Neural cell (in vitro differentiated cells): Measurements from ENCODE around the gene UFD1. TPM values are rescaled to one million over a fixed set of nuclear protein-coding genes. Genes with fewer than 3 reads are reported as not detected.

ENCODE experiments used
- H2AFZ ChIP-seq: fragments of 200-600, 300-800 bp; sonication (generic), shearing (Covaris generic); 2 replicates; pipeline ENCODE4 v1.6.0; 2014; ENCODE audit warnings: low read depth, mild to moderate bottlenecking, antibody characterized with exemption, low read length, moderate library complexity
- H3F3A ChIP-seq: fragments of 200-600 bp; shearing (Covaris generic); 2 replicates; pipeline ENCODE4 v1.6.1; 2016; ENCODE audit warnings: mild to moderate bottlenecking, moderate library complexity, mixed read lengths, antibody characterized with exemption, low read length; ENCODE audit not compliant: insufficient read depth, poor library complexity, severe bottlenecking
- H3K27ac ChIP-seq: fragments of 200-600, 300-800 bp; sonication (generic), shearing (Covaris generic); 2 replicates; pipeline ENCODE4 v1.5.1; 2014; ENCODE audit warnings: mild to moderate bottlenecking, low read length, moderate library complexity
- H3K27me3 ChIP-seq: fragments of 300-800, 200-600 bp; sonication (generic), shearing (Covaris generic); 2 replicates; pipeline ENCODE4 v1.6.0; 2014; ENCODE audit warnings: mild to moderate bottlenecking, low read depth, low read length, moderate library complexity; ENCODE audit not compliant: insufficient read depth
- H3K36me3 ChIP-seq: fragments of 300-800, 200-600 bp; sonication (generic), shearing (Covaris generic); 2 replicates; pipeline ENCODE4 v1.5.1; 2014; ENCODE audit warnings: mild to moderate bottlenecking, antibody characterized with exemption, low read length, moderate library complexity; ENCODE audit not compliant: insufficient read depth
- H3K4me2 ChIP-seq: fragments of 300-800, 200-600 bp; sonication (generic), shearing (Covaris generic); 2 replicates; pipeline ENCODE4 v1.6.0; 2014; ENCODE audit warnings: mild to moderate bottlenecking, low read length
- H3K4me3 ChIP-seq: fragments of 300-800, 200-600 bp; sonication (generic), shearing (Covaris generic); 2 replicates; pipeline ENCODE4 v1.5.1; 2014; ENCODE audit warnings: mild to moderate bottlenecking, low read length, moderate library complexity
- H3K79me2 ChIP-seq: fragments of 200-600 bp; shearing (Covaris generic); replicated peaks from 2 replicates; pipeline ENCODE4 v1.6.0; 2014; ENCODE audit warnings: mild to moderate bottlenecking, low read length, moderate library complexity; ENCODE audit not compliant: insufficient read depth
- H3K9ac ChIP-seq: fragments of 300-800, 200-600 bp; sonication (generic), shearing (Covaris generic); 2 replicates; pipeline ENCODE4 v1.6.1; 2016; ENCODE audit warnings: mild to moderate bottlenecking, low read length, mixed read lengths
- H3K9me2 ChIP-seq: fragments of 200-600 bp; shearing (Covaris generic); 2 replicates; pipeline ENCODE4 v1.6.1; 2016; ENCODE audit warnings: mild to moderate bottlenecking, low read length, mixed read lengths; ENCODE audit not compliant: insufficient read depth
- H3K9me3 ChIP-seq: fragments of 200-600, 300-800 bp; sonication (generic), shearing (Covaris generic); 2 replicates; pipeline ENCODE4 v1.6.1; 2016; ENCODE audit warnings: mild to moderate bottlenecking, mixed run types, low read length, moderate library complexity, mixed read lengths
- H4K20me1 ChIP-seq: fragments of 200-600 bp; shearing (Covaris generic); 2 replicates; pipeline ENCODE4 v1.6.1; 2016; ENCODE audit warnings: mild to moderate bottlenecking, mixed run types; ENCODE audit not compliant: insufficient read depth
- CTCF ChIP-seq: fragments of 450-650 bp; IDR thresholded peaks from 2 replicates; pipeline ENCODE4 v1.5.1; 2014; ENCODE audit warnings: antibody characterized with exemption, mild to moderate bottlenecking, moderate library complexity; ENCODE audit not compliant: poor library complexity, severe bottlenecking
- EP300 ChIP-seq: fragments of 450-650 bp; conservative IDR thresholded peaks from 2 replicates; pipeline ENCODE4 v1.6.1; 2014; ENCODE audit warnings: antibody characterized with exemption, mild to moderate bottlenecking, moderate library complexity; ENCODE audit not compliant: poor library complexity, severe bottlenecking
- EZH2 ChIP-seq: fragments of 200-600, 300-800 bp; shearing (Covaris generic), sonication (generic); IDR thresholded peaks from 2 replicates; pipeline ENCODE4 v1.6.1; 2014; ENCODE audit warnings: antibody characterized with exemption, low read length, borderline replicate concordance, mild to moderate bottlenecking; ENCODE audit not compliant: insufficient read depth, poor library complexity, severe bottlenecking
- MXI1 ChIP-seq: fragments of 450-650 bp; conservative IDR thresholded peaks from 2 replicates; pipeline ENCODE4 v1.6.1; 2014; ENCODE audit warnings: antibody characterized with exemption, mild to moderate bottlenecking; ENCODE audit not compliant: poor library complexity, severe bottlenecking
- POLR2AphosphoS5 ChIP-seq: IDR thresholded peaks from 2 replicates; pipeline ENCODE4 v1.6.1; 2012
- RAD21 ChIP-seq: fragments of 450-650 bp; conservative IDR thresholded peaks from 2 replicates; pipeline ENCODE4 v1.6.1; 2014; ENCODE audit warnings: antibody characterized with exemption, mild to moderate bottlenecking, moderate library complexity
- SMC3 ChIP-seq: fragments of 450-650 bp; conservative IDR thresholded peaks from 2 replicates; pipeline ENCODE4 v1.6.1; 2014; ENCODE audit warnings: antibody characterized with exemption, mild to moderate bottlenecking, moderate library complexity; ENCODE audit not compliant: poor library complexity
- TAF1 ChIP-seq: IDR thresholded peaks from 2 replicates; pipeline ENCODE4 v1.6.1; 2012; ENCODE audit warnings: low read depth
- polyA plus RNA-seq: library from polyadenylated mRNA; depleted of rRNA; stranded (reverse); fragments of >200 nt; gene quantifications from 2 replicates; pipeline ENCODE4 v1.2.3, GENCODE V29; 2014
- TF ChIP-seq, protein P1 (sequence below): IDR thresholded peaks from 2 replicates; pipeline ENCODE4 v1.6.1; 2012; ENCODE audit warnings: borderline replicate concordance

The UFD1 gene
- polyA plus RNA-seq, 1 donor from 2014 or later: 56.9 TPM

DNA sequence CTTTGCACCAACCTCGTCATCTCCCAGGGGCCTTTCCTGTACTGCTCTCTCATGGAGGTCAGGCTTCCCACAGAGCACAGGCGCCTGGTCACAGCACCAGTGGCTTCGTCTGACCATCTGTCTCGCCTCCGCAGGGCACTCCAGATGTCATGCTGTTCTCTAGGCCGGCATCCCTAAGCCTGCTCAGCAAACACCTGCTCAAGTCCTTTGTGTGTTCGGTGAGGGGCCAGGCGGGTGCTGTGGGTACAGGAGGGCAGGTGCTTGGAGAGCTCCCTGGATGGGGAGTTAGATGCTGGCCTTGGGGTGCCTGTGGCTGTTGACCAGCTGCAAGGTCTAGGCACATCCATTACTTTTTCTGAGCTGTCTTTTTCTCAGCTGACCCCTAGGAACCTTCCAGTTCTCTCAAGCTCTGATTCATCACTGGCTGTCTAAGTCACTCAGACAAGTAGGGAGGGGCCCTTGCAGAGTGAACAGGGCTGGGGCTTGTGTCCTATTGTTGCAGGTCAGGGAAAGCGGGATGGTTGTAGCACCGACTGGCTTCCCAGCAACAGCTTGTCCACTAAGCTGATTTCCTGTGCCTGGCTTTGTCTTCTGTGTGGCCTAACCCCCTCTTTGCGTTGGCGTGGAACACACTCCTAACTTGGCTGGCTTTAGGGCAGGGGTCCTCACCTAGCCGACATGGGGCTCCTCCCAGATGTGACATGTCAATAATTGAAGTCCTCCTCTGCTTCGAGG, 36.0 kb upstream of the UFD1 start:
- Histone ChIP-seq H3K9ac (no peak overlapping the region), H3K27me3 (no peaks in the 10 kb centered on the region), H3K79me2 (no peaks in the 10 kb centered on the region), H3K9me2 (no peaks in the 10 kb centered on the region), H2AFZ (no peak overlapping the region), H3F3A (no peaks in the 10 kb centered on the region), H3K9me3 (no peaks in the 10 kb centered on the region), H3K4me2 (no peak overlapping the region), H3K27ac (no peak overlapping the region), H3K36me3 (no peaks in the 10 kb centered on the region), H4K20me1 (no peaks in the 10 kb centered on the region), H3K4me3 (no peak overlapping the region)
- TF ChIP-seq CTCF (no peak), MXI1 (no peak), EP300 (no peak), TAF1 (no peak), SMC3 (no peak)

DNA sequence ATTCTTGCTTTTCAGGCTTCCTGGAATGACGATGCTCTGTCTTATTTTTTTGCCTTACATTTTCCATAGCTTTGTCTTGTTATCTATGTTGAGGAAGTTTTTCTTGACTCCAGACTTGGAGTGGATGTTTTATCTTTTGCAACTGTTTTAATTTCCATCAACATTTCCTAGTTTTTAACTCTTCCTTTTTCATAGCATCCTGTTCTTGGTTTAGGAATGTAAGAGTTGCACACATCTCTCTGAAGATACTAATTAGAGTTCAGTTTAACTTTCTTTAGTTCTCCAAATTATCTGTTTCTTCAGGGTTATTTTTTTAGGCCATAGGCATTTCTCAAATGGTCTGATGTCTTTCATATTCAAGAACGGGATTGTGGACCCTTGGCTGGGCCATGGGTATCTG, 34.8 kb upstream of the UFD1 start:
- no peaks in the 10 kb centered on the region for H3K79me2 ChIP-seq
- no peaks in the 10 kb centered on the region for H3F3A ChIP-seq
- H3K27me3 ChIP-seq: no peaks in the 10 kb centered on the region
- H3K27ac ChIP-seq: no peak overlapping the region
- TF ChIP-seq, protein P1, sequence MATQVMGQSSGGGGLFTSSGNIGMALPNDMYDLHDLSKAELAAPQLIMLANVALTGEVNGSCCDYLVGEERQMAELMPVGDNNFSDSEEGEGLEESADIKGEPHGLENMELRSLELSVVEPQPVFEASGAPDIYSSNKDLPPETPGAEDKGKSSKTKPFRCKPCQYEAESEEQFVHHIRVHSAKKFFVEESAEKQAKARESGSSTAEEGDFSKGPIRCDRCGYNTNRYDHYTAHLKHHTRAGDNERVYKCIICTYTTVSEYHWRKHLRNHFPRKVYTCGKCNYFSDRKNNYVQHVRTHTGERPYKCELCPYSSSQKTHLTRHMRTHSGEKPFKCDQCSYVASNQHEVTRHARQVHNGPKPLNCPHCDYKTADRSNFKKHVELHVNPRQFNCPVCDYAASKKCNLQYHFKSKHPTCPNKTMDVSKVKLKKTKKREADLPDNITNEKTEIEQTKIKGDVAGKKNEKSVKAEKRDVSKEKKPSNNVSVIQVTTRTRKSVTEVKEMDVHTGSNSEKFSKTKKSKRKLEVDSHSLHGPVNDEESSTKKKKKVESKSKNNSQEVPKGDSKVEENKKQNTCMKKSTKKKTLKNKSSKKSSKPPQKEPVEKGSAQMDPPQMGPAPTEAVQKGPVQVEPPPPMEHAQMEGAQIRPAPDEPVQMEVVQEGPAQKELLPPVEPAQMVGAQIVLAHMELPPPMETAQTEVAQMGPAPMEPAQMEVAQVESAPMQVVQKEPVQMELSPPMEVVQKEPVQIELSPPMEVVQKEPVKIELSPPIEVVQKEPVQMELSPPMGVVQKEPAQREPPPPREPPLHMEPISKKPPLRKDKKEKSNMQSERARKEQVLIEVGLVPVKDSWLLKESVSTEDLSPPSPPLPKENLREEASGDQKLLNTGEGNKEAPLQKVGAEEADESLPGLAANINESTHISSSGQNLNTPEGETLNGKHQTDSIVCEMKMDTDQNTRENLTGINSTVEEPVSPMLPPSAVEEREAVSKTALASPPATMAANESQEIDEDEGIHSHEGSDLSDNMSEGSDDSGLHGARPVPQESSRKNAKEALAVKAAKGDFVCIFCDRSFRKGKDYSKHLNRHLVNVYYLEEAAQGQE: no peak
- TF ChIP-seq CTCF (no peak), RAD21 (no peak), SMC3 (no peak), POLR2AphosphoS5 (no peak), TAF1 (no peak), MXI1 (no peak), EP300 (no peak), EZH2 (no peak)
- H3K9me3 ChIP-seq: no peaks in the 10 kb centered on the region
- H2AFZ ChIP-seq: no peak overlapping the region
- H3K36me3 ChIP-seq: no peaks in the 10 kb centered on the region
- H4K20me1 ChIP-seq: no peaks in the 10 kb centered on the region
- H3K4me2 ChIP-seq: no peak overlapping the region
- H3K9ac ChIP-seq: no peak overlapping the region
- no peaks in the 10 kb centered on the region for H3K9me2 ChIP-seq
- no peak overlapping the region for H3K4me3 ChIP-seq
